SK-N-SH treated with all-trans-retinoic acid at 6 μM for 48 hours (cell line): Measurements from ENCODE around the gene BSN.

ENCODE experiments used
- ATAC-seq: fragments of 200-7000 bp; cut with Tn5 transposase; 3 replicates; pipeline ENCODE4 v1.9.1; 2020; ENCODE audit warnings: mild to moderate bottlenecking, moderate library complexity
- ARNTL ChIP-seq: fragments of 450-650 bp; formaldehyde crosslinking; IDR thresholded peaks from 2 replicates; pipeline ENCODE4 v1.5.0; 2020; ENCODE audit warnings: low read depth, mild to moderate bottlenecking, moderate library complexity, borderline replicate concordance
- BACH2 ChIP-seq: fragments of 250-450 bp; sonication (Bioruptor Pico); IDR thresholded peaks from 2 replicates; pipeline ENCODE4 v1.9.0; 2021; ENCODE audit warnings: mild to moderate bottlenecking, borderline replicate concordance
- CSDC2 ChIP-seq: fragments of 250-450 bp; sonication (Bioruptor Pico); IDR thresholded peaks from 2 replicates; pipeline ENCODE4 v1.5.0; 2020; ENCODE audit warnings: mild to moderate bottlenecking, moderate library complexity
- ESRRG ChIP-seq: fragments of 250-450 bp; sonication (Bioruptor Pico); IDR thresholded peaks from 2 replicates; pipeline ENCODE4 v1.6.1; 2021; ENCODE audit warnings: mild to moderate bottlenecking
- GLIS3 ChIP-seq: fragments of 250-450 bp; sonication (Bioruptor Pico); IDR thresholded peaks from 2 replicates; pipeline ENCODE4 v1.5.0; 2020; ENCODE audit warnings: mild to moderate bottlenecking, moderate library complexity
- OSR1 ChIP-seq: fragments of 250-450 bp; sonication (Bioruptor Pico); IDR thresholded peaks from 2 replicates; pipeline ENCODE4 v1.8.0; 2022; ENCODE audit warnings: moderate library complexity, mild to moderate bottlenecking, inconsistent platforms
- PPARA ChIP-seq: fragments of 250-450 bp; sonication (Bioruptor Pico); IDR thresholded peaks from 2 replicates; pipeline ENCODE4 v1.5.0; 2020; ENCODE audit warnings: mild to moderate bottlenecking, borderline replicate concordance
- RARB ChIP-seq: fragments of 250-450 bp; sonication (Bioruptor Pico); IDR thresholded peaks from 2 replicates; pipeline ENCODE4 v1.8.0; 2021; ENCODE audit warnings: mild to moderate bottlenecking, moderate library complexity
- SNAI2 ChIP-seq: fragments of 250-450 bp; sonication (Bioruptor Pico); IDR thresholded peaks from 2 replicates; pipeline ENCODE4 v1.5.0; 2020; ENCODE audit warnings: mild to moderate bottlenecking, moderate library complexity
- TCF4 ChIP-seq: fragments of 250-450 bp; sonication (Bioruptor Pico); IDR thresholded peaks from 2 replicates; pipeline ENCODE4 v1.8.0; 2021; ENCODE audit warnings: mild to moderate bottlenecking, moderate library complexity, borderline replicate concordance
- TOX ChIP-seq: fragments of 250-450 bp; sonication (Bioruptor Pico); IDR thresholded peaks from 2 replicates; pipeline ENCODE4 v1.8.0; 2021; ENCODE audit warnings: mild to moderate bottlenecking, moderate library complexity, borderline replicate concordance
- ZFP3 ChIP-seq: fragments of 250-450 bp; sonication (Bioruptor Pico); IDR thresholded peaks from 2 replicates; pipeline ENCODE4 v1.5.0; 2020; ENCODE audit warnings: mild to moderate bottlenecking, moderate library complexity
- ZFP30 ChIP-seq: fragments of 450-650 bp; formaldehyde crosslinking; IDR thresholded peaks from 2 replicates; pipeline ENCODE4 v1.5.0; 2022; ENCODE audit warnings: mild to moderate bottlenecking, moderate library complexity
- ZNF565 ChIP-seq: fragments of 450-650 bp; formaldehyde crosslinking; conservative IDR thresholded peaks from 2 replicates; pipeline ENCODE4 v1.5.0; 2020; ENCODE audit warnings: low read depth, mild to moderate bottlenecking, moderate library complexity
- ZNF70 ChIP-seq: fragments of 450-650 bp; formaldehyde crosslinking; IDR thresholded peaks from 2 replicates; pipeline ENCODE4 v1.5.0; 2020; ENCODE audit warnings: mild to moderate bottlenecking, moderate library complexity
- ZNF8 ChIP-seq: fragments of 450-650 bp; formaldehyde crosslinking; IDR thresholded peaks from 2 replicates; pipeline ENCODE4 v1.5.0; 2020; ENCODE audit warnings: mild to moderate bottlenecking, moderate library complexity
- TF ChIP-seq, protein P1 (sequence below): fragments of 250-450 bp; sonication (Bioruptor Pico); IDR thresholded peaks from 2 replicates; pipeline ENCODE4 v1.5.1; 2020; ENCODE audit warnings: low read depth, mild to moderate bottlenecking, moderate library complexity
- TF ChIP-seq, protein P2 (sequence below): fragments of 250-450 bp; sonication (Bioruptor Pico); IDR thresholded peaks from 2 replicates; pipeline ENCODE4 v1.5.1; 2021; ENCODE audit warnings: mild to moderate bottlenecking, moderate library complexity
- TF ChIP-seq, protein P3 (sequence below): fragments of 250-450 bp; sonication (Bioruptor Pico); IDR thresholded peaks from 2 replicates; pipeline ENCODE4 v1.8.0; 2021; ENCODE audit warnings: low read depth, mild to moderate bottlenecking, moderate library complexity, borderline replicate concordance
- TF ChIP-seq, protein P4 (sequence below): fragments of 250-450 bp; sonication (Bioruptor Pico); IDR thresholded peaks from 2 replicates; pipeline ENCODE4 v1.8.0; 2020; ENCODE audit warnings: mild to moderate bottlenecking, moderate library complexity, borderline replicate concordance

Gene BSN

DNA sequence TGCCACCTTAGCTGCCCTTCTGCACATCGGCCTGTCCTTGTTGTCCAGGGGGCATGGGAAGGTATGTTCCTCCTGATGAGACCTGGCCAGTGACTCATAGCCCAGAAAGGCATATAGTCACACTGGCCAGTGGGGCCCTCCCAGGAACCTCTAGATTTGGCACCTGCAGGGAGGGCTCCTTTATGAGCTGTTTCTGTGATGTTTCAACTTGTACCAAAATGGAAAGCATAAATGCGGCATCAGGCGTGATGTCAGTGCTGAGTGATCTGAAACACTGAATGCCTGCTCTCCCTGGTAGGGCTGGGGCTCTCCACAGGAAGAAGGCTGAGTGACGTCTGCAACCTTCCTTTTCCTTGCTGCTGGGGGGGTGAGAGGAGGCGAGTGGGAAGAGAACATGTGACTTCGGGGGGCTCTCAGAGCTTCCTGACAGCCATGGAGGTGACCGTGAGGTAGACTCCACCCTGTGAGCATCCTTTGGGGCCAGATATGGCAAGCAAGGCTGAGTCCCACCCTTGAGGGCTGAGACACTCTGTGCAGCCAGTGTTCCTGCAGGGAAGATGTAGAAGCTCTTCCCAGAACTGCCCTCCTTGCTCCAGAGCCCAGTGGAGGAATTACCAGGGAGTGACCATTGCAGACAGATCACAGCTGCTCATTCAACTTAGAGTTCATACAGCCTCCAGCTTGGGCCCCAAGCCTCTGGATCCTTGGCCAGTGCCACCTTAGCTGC lies 82.8 kb downstream of the BSN start (continued):
- TF ChIP-seq ARNTL (CRISPR knock-in tag) (no peak), ZNF565 (CRISPR knock-in tag) (no peak)
- TF ChIP-seq, all 23 proteins: peak for 0

DNA sequence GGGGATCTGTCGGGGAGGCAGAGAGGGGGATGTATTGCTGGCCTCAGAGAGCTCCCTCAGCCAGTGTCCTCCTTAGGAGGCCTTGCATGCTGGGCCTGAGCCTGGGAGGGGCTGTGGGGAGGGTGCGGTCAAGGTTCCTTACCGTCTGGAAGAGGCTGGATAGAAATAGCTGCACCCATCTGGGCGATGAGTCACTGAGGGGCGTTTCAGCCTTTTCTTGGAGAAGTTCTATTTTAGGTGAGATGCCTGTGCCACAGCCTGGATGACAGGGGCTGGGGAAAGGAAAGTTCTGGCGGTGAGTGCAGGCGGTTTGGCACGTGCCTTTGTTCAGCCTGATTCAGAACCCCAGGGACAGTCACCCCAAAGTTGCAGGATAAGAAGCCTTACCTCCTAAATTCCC lies 84.2 kb downstream of the BSN start:
- peak; percentile 76 for ATAC-seq

DNA sequence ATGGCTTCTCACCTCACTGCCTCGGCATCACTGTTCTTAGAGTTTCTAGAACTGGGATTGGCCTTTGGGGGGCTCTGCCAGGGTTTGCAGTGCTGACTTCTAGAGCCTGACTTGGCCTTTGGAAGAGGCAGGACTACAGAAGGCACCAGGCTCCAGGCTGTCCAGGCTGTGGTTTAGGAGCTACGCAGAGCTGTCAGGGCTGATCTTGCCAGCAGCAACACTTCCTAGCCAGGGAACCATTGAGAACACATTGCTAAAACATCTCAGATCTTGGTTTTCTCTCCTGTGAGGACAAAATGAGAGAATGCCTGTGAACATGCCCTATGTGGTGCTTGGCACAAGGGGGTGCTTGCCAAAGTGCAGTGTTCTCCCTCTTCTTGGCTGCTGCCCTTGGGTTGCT lies 85.3 kb downstream of the BSN start:
- peak; percentile 28; the same call in 1 of the 3 replicates for ATAC-seq
- TF ChIP-seq ZFP30: no peak
- no peak for TF ChIP-seq BACH2 (CRISPR knock-in tag)
- no peak for TF ChIP-seq ESRRG
- no peak for TF ChIP-seq ZNF70 (CRISPR knock-in tag)
- TF ChIP-seq, protein P1, sequence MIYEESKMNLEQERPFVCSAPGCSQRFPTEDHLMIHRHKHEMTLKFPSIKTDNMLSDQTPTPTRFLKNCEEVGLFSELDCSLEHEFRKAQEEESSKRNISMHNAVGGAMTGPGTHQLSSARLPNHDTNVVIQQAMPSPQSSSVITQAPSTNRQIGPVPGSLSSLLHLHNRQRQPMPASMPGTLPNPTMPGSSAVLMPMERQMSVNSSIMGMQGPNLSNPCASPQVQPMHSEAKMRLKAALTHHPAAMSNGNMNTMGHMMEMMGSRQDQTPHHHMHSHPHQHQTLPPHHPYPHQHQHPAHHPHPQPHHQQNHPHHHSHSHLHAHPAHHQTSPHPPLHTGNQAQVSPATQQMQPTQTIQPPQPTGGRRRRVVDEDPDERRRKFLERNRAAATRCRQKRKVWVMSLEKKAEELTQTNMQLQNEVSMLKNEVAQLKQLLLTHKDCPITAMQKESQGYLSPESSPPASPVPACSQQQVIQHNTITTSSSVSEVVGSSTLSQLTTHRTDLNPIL (CRISPR knock-in tag): no peak
- TF ChIP-seq, protein P2, sequence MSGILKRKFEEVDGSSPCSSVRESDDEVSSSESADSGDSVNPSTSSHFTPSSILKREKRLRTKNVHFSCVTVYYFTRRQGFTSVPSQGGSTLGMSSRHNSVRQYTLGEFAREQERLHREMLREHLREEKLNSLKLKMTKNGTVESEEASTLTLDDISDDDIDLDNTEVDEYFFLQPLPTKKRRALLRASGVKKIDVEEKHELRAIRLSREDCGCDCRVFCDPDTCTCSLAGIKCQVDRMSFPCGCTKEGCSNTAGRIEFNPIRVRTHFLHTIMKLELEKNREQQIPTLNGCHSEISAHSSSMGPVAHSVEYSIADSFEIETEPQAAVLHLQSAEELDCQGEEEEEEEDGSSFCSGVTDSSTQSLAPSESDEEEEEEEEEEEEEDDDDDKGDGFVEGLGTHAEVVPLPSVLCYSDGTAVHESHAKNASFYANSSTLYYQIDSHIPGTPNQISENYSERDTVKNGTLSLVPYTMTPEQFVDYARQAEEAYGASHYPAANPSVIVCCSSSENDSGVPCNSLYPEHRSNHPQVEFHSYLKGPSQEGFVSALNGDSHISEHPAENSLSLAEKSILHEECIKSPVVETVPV (CRISPR knock-in tag): no peak
- no peak for TF ChIP-seq CSDC2 (CRISPR knock-in tag)
- TF ChIP-seq PPARA (CRISPR knock-in tag): no peak
- no peak for TF ChIP-seq TOX (CRISPR knock-in tag)
- no peak for TF ChIP-seq GLIS3
- TF ChIP-seq ZNF8 (CRISPR knock-in tag): no peak
- TF ChIP-seq, protein P3, sequence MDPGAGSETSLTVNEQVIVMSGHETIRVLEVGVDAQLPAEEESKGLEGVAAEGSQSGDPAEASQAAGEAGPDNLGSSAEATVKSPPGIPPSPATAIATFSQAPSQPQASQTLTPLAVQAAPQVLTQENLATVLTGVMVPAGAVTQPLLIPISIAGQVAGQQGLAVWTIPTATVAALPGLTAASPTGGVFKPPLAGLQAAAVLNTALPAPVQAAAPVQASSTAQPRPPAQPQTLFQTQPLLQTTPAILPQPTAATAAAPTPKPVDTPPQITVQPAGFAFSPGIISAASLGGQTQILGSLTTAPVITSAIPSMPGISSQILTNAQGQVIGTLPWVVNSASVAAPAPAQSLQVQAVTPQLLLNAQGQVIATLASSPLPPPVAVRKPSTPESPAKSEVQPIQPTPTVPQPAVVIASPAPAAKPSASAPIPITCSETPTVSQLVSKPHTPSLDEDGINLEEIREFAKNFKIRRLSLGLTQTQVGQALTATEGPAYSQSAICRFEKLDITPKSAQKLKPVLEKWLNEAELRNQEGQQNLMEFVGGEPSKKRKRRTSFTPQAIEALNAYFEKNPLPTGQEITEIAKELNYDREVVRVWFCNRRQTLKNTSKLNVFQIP (CRISPR knock-in tag): no peak
- no peak for TF ChIP-seq RARB (CRISPR knock-in tag)
- TF ChIP-seq ZNF565 (CRISPR knock-in tag): no peak
- no peak for TF ChIP-seq TCF4 (CRISPR knock-in tag)
- TF ChIP-seq SNAI2 (CRISPR knock-in tag): no peak
- TF ChIP-seq, protein P4, sequence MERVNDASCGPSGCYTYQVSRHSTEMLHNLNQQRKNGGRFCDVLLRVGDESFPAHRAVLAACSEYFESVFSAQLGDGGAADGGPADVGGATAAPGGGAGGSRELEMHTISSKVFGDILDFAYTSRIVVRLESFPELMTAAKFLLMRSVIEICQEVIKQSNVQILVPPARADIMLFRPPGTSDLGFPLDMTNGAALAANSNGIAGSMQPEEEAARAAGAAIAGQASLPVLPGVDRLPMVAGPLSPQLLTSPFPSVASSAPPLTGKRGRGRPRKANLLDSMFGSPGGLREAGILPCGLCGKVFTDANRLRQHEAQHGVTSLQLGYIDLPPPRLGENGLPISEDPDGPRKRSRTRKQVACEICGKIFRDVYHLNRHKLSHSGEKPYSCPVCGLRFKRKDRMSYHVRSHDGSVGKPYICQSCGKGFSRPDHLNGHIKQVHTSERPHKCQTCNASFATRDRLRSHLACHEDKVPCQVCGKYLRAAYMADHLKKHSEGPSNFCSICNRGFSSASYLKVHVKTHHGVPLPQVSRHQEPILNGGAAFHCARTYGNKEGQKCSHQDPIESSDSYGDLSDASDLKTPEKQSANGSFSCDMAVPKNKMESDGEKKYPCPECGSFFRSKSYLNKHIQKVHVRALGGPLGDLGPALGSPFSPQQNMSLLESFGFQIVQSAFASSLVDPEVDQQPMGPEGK (CRISPR knock-in tag): no peak

More for the DNA sequence above, 84.2 kb downstream of the BSN start:
- TF ChIP-seq, protein P1 (CRISPR knock-in tag): no peak
- no peak for TF ChIP-seq PPARA (CRISPR knock-in tag)
- TF ChIP-seq ESRRG: no peak
- TF ChIP-seq GLIS3: no peak
- TF ChIP-seq, protein P2 (CRISPR knock-in tag): no peak
- no peak for TF ChIP-seq ZNF8 (CRISPR knock-in tag)
- TF ChIP-seq, protein P4 (CRISPR knock-in tag): no peak
- no peak for TF ChIP-seq ZFP3
- no peak for TF ChIP-seq OSR1 (CRISPR knock-in tag)
- TF ChIP-seq ZFP30: no peak
- TF ChIP-seq BACH2 (CRISPR knock-in tag): no peak
- TF ChIP-seq RARB (CRISPR knock-in tag): no peak
- TF ChIP-seq ARNTL (CRISPR knock-in tag): no peak
- TF ChIP-seq ZNF70 (CRISPR knock-in tag): no peak
- no peak for TF ChIP-seq CSDC2 (CRISPR knock-in tag)
